NCI-H774 (cell line): ENCODE data around the gene ANO6.
A peak's percentile ranks its signal among the peaks of the same experiment; 100 is the strongest.
"Not testable (repeated sequence)": the region's sequence is repeated elsewhere in the genome, so short reads cannot be mapped to it uniquely, and the experiment has no call there.

Experiments
- DNase-seq: peaks from one replicate; lab custom pipeline; 2025; lab: John Stamatoyannopoulos, UW

Gene ANO6

GRCh38 chr12:45236383-45236782 is 20.5 kb downstream of the ANO6 start:
- DNase-seq, result not testable (repeated sequence)

DNA sequence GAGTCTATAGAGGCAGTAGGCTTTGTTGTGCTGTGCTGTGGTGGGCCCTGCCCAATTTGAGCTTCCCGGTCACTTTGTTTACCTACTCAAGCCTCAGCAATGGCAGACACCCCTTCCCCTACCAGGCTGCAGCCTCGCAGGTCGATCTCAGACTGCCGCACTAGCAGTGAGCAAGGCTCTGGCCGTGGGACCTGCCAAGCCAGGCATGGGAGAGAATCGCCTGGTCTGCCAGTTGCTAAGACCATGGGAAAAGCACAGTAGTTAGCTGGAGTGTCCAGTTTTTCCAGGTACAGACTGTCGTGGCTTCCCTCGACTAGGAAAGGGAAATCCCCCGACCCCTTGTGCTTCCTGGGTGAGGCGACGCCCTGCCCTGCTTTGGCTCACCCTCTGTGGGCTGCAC is 26.3 kb downstream of the ANO6 start:
- DNase-seq, result no peak

GRCh38 chr12:45243963-45244362 is 28.1 kb downstream of the ANO6 start:
- DNase-seq, result no peak

GRCh38 chr12:45244561-45245343 is 28.9 kb downstream of the ANO6 start:
- DNase-seq, result no peak

DNA sequence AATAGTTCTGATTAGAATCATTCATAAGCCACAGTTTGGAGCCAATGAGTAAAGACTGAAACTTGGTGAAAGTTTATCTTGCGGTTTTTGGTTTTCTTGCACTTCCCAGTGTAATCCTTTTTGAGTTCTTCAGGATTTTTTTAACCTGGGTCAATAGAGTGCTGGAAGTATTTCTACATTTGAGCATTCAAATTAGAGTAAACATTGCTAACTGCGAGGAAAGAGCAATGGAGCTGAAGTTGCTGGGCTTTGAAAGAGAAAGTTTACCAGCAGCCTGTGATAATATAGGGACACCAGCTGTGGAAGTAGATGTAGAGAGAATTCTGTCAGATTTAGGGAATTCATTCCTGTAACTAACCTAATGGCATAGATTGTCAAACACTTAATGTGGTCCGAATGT is 30.3 kb downstream of the ANO6 start:
- no peak for DNase-seq

- no peak for DNase-seq
Observed at GRCh38 chr12:45247589-45247988, 31.7 kb downstream of the ANO6 start.

DNA sequence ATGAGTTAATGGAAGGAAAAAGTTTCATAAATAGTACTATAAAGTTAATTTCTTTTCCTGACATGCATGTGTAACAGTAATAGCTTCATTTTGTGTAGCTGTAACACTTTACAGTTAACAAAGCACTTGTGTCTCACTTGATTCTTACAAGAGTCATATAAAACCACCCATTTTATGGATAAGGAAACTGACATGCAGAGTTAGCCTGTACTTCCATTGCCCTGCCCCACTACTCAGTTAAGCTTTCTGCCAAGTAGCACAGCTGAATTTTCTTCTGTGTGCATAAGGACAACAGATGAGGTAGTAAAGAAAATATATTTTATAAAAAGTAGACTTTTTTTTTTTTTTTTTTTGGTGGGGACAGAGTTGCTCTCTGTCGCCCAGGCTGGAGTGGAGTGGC is 32.2 kb downstream of the ANO6 start:
- DNase-seq, result no peak

GRCh38 chr12:45254254-45254653 is 38.4 kb downstream of the ANO6 start:
- DNase-seq, result no peak

GRCh38 chr12:45256721-45257120 is 40.8 kb downstream of the ANO6 start:
- no peak for DNase-seq

- no peak for DNase-seq
Observed at GRCh38 chr12:45257185-45257930, 41.5 kb downstream of the ANO6 start.

- DNase-seq, result no peak
Observed at GRCh38 chr12:45259675-45260074, 43.8 kb downstream of the ANO6 start.

- no peak for DNase-seq
Observed at GRCh38 chr12:45260104-45260815, 44.4 kb downstream of the ANO6 start.

DNA sequence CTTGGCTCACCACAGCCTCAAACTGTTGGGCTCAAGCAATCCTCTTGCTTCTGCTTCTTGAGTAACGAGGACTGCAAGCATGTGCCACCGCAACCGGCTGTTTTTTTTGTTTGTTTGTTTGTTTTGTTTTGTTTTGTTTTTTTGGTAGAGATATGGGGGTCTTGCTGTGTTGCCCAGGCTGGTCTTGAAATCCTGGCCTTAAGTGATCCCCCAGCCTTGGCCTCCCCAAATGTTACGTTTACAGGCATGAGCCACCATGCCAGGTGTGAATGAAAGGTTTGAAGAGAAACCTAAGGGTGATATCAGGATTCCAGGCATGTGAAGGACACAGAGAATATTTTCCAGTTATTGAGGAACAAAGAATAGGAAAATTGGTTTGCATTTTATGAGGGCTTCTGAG is 45.0 kb downstream of the ANO6 start:
- no peak for DNase-seq

DNA sequence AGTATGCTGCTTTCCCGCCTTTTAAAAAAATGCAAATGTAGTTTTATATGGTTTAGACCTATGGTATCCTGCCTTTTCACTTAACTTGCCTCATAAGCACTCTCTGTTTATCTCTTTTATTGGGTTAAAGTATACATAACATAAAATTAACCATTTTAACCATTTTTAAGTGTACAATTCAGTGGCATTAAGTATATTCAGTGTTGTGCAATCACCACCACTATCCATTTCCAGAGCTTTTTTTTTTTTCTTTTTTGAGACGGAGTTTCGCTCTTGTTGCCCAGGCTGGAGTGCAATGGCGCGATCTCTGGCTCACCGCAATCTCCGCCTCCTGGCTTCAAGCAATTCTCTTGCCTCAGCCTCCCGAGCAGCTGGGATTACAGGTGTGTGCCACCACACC is 46.3 kb downstream of the ANO6 start:
- DNase-seq, result not testable (repeated sequence)

DNA sequence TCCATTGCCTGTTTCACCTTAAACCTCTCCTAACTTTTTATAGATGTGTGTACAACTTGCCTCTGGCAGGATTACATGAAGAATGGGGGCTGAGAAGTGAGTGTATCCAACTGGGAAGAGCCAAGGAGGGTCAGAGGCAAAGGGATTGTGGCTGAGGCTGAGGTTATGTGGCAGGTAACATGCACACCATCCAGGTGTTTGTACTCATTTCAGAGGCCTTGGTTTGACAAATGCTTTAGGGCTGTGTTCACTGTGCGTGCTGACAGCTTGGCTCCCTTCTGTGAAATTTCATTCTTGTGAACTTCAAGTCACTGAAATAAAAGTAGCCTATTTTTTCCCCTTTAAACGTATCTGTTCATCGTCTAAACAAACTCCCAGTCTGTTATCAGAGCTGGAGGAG is 47.7 kb downstream of the ANO6 start:
- no peak for DNase-seq

- DNase-seq, result peak; percentile 34
Observed at GRCh38 chr12:45268672-45269411, 52.9 kb downstream of the ANO6 start.

DNA sequence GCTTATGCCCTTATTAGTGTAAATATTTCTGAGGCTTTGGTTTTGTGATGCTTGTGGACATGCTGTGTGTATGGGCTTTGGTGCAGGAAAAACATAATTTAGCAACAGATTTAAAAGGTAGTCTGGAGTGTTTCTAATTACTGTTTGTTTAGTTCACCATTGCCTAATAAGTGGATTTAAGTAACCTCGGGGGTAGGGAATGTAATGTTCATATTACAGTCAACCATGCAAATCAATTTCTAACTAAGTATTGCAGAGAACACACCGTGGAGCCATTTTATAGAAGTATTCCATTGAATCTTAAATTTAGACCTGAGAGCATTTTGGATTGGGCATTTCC is 53.5 kb downstream of the ANO6 start:
- DNase-seq, result no peak

DNA sequence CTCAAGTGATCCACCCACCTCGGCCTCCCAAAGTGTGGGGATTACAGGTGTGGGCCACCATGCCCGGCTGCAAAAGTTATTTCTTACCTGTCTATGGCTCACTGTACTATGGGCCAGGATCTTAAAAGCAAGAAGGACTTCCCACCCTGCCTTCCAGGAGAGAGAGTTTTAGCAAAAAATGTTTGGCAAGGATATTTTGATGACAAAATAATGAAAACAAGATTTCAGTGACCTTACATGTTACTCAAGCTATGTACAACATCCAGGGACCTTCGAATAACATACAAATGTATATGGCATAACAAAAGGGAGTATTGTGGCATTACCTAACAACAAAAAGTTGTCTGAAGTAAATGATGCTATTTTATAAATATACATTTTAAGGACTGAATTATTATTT is 55.1 kb downstream of the ANO6 start:
- DNase-seq, result no peak

DNA sequence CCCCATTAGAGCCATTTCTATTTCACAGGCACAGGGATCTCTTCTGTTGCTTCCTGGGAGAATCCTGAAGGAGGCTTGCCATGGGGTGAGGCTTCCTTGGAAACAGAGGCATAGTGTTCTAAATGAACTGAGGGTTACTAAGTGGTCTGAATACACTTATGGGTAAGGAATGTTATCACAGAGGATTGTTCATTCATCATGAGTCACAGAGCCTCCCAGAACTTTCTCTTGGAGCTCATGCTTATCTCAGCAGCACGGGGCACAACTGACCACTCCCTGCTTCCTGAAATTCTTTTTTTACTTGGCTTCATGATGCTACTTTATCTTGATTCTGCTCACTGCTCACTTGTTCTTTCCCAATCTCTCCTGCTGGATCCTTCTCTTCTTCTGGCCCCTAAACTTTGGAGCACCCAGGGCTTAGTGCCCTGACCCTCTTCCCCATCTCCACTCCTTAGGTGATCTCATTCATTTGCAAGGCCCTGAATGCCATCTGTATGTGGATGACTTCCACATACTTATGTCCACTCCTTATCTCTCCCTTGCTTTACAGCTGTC is 57.9 kb downstream of the ANO6 start:
- no peak for DNase-seq

GRCh38 chr12:45276154-45276755 is 60.4 kb downstream of the ANO6 start:
- no peak for DNase-seq

DNA sequence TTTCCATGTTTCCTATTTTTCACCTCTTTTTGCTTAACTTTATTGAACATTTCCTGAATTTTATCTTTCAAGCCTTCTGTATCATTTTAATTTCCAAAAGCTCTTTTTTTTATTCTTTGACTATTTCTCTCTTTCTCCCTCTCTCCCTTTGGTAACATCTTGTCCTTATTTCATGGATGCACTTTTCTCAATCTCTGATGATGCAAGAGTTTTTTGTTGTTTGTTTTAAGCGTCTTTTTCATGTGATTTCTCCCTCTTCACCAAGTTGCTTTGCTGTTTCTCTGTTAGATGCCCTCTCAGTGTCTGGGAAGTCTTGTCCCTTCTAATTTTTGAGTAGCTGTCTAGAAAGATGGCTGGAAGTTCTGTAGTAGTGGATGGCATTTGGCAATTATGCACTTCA is 62.6 kb downstream of the ANO6 start:
- DNase-seq, result no peak
